H1 (cell line): ENCODE results near the gene GNG5. TPM values are rescaled to one million over a fixed set of nuclear protein-coding genes. Genes with fewer than 3 reads are reported as not detected.

Experiments
- EGR1 ChIP-seq: IDR thresholded peaks from 2 replicates; pipeline ENCODE4 v1.6.1; 2011; ENCODE audit warnings: low read depth, low read length, borderline replicate concordance
- KDM4A ChIP-seq: IDR thresholded peaks from one replicate; pipeline ENCODE4 v1.7.1; 2012; ENCODE audit warnings: low read depth, mild to moderate bottlenecking, moderate library complexity, low read length, inconsistent platforms; ENCODE audit not compliant: severe bottlenecking
- PHF8 ChIP-seq: fragments of 200-600 bp; sonication (generic); conservative IDR thresholded peaks from 2 replicates; pipeline ENCODE4 v1.7.1; 2012; ENCODE audit warnings: low read depth, mild to moderate bottlenecking, inconsistent platforms, low read length, moderate library complexity
- POU5F1 ChIP-seq: IDR thresholded peaks from 2 replicates; pipeline ENCODE4 v1.6.1; 2011; ENCODE audit warnings: low read depth, mild to moderate bottlenecking, low read length, moderate library complexity
- SAP30 ChIP-seq: fragments of 300-600 bp; sonication (generic); IDR thresholded peaks from 2 replicates; pipeline ENCODE4 v1.7.1; 2012; ENCODE audit warnings: low read length, moderate library complexity, mild to moderate bottlenecking, inconsistent platforms; ENCODE audit not compliant: insufficient read depth, insufficient replicate concordance
- TAF7 ChIP-seq: optimal IDR thresholded peaks from 2 replicates; pipeline ENCODE3; 2011; ENCODE audit warnings: low read depth, mild to moderate bottlenecking, inconsistent platforms, low read length, moderate library complexity, borderline replicate concordance
- TEAD4 ChIP-seq: IDR thresholded peaks from 2 replicates; pipeline ENCODE4 v1.6.1; 2012; ENCODE audit warnings: low read depth, low read length, inconsistent platforms, mixed read lengths
- YY1 ChIP-seq: IDR thresholded peaks from 2 replicates; pipeline ENCODE4 v1.6.1; 2011; ENCODE audit warnings: low read depth, mild to moderate bottlenecking, low read length
- polyA plus RNA-seq, 7 experiments: library from polyadenylated mRNA; depleted of rRNA in 3 of 7; stranded (reverse) in 5 of 7; unstranded in 2 of 7; fragments of >200 nt in 5 of 7; fragments of 200-250 nt in 2 of 7; gene quantifications; 1 replicate in 5 of 7; 2 replicates in 1 of 7; 4 replicates in 1 of 7; pipeline versions ENCODE4 v1.2.1 to v1.2.3, GENCODE V29; 2011 to 2013; ENCODE audit warnings: missing spikeins in 2 of 7, mixed read lengths in 2 of 7
- total RNA-seq: library from RNA; stranded (reverse); fragmentation: NEBNext Ultra II Directional; extraction: Animal tissue kit (Norgen Biotek cat#: 25700); gene quantifications from 2 replicates; pipeline ENCODE4 v1.2.1, GENCODE V29; 2021
- TF ChIP-seq, protein P1 (sequence below): fragments of 300-600 bp; sonication (generic); IDR thresholded peaks from 2 replicates; pipeline ENCODE4 v1.7.1; 2012; ENCODE audit warnings: low read length, moderate library complexity, mild to moderate bottlenecking, inconsistent platforms; ENCODE audit not compliant: insufficient replicate concordance
- TF ChIP-seq, protein P2 (sequence below): IDR thresholded peaks from 2 replicates; pipeline ENCODE4 v1.6.1; 2012; ENCODE audit warnings: inconsistent platforms

GNG5 gene
- total and polyA plus RNA-seq, 2 of the 8 experiments (the other 6 are each of a cell fraction or from before 2014, with no cell fraction given) = 94.0 to 104 TPM

- TF ChIP-seq, protein P1, sequence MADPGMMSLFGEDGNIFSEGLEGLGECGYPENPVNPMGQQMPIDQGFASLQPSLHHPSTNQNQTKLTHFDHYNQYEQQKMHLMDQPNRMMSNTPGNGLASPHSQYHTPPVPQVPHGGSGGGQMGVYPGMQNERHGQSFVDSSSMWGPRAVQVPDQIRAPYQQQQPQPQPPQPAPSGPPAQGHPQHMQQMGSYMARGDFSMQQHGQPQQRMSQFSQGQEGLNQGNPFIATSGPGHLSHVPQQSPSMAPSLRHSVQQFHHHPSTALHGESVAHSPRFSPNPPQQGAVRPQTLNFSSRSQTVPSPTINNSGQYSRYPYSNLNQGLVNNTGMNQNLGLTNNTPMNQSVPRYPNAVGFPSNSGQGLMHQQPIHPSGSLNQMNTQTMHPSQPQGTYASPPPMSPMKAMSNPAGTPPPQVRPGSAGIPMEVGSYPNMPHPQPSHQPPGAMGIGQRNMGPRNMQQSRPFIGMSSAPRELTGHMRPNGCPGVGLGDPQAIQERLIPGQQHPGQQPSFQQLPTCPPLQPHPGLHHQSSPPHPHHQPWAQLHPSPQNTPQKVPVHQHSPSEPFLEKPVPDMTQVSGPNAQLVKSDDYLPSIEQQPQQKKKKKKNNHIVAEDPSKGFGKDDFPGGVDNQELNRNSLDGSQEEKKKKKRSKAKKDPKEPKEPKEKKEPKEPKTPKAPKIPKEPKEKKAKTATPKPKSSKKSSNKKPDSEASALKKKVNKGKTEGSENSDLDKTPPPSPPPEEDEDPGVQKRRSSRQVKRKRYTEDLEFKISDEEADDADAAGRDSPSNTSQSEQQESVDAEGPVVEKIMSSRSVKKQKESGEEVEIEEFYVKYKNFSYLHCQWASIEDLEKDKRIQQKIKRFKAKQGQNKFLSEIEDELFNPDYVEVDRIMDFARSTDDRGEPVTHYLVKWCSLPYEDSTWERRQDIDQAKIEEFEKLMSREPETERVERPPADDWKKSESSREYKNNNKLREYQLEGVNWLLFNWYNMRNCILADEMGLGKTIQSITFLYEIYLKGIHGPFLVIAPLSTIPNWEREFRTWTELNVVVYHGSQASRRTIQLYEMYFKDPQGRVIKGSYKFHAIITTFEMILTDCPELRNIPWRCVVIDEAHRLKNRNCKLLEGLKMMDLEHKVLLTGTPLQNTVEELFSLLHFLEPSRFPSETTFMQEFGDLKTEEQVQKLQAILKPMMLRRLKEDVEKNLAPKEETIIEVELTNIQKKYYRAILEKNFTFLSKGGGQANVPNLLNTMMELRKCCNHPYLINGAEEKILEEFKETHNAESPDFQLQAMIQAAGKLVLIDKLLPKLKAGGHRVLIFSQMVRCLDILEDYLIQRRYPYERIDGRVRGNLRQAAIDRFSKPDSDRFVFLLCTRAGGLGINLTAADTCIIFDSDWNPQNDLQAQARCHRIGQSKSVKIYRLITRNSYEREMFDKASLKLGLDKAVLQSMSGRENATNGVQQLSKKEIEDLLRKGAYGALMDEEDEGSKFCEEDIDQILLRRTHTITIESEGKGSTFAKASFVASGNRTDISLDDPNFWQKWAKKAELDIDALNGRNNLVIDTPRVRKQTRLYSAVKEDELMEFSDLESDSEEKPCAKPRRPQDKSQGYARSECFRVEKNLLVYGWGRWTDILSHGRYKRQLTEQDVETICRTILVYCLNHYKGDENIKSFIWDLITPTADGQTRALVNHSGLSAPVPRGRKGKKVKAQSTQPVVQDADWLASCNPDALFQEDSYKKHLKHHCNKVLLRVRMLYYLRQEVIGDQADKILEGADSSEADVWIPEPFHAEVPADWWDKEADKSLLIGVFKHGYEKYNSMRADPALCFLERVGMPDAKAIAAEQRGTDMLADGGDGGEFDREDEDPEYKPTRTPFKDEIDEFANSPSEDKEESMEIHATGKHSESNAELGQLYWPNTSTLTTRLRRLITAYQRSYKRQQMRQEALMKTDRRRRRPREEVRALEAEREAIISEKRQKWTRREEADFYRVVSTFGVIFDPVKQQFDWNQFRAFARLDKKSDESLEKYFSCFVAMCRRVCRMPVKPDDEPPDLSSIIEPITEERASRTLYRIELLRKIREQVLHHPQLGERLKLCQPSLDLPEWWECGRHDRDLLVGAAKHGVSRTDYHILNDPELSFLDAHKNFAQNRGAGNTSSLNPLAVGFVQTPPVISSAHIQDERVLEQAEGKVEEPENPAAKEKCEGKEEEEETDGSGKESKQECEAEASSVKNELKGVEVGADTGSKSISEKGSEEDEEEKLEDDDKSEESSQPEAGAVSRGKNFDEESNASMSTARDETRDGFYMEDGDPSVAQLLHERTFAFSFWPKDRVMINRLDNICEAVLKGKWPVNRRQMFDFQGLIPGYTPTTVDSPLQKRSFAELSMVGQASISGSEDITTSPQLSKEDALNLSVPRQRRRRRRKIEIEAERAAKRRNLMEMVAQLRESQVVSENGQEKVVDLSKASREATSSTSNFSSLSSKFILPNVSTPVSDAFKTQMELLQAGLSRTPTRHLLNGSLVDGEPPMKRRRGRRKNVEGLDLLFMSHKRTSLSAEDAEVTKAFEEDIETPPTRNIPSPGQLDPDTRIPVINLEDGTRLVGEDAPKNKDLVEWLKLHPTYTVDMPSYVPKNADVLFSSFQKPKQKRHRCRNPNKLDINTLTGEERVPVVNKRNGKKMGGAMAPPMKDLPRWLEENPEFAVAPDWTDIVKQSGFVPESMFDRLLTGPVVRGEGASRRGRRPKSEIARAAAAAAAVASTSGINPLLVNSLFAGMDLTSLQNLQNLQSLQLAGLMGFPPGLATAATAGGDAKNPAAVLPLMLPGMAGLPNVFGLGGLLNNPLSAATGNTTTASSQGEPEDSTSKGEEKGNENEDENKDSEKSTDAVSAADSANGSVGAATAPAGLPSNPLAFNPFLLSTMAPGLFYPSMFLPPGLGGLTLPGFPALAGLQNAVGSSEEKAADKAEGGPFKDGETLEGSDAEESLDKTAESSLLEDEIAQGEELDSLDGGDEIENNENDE = no peak
- TF ChIP-seq EGR1 (peak; percentile 73; the same call in 1 of the 2 replicates), YY1 (peak; percentile 31; the same call in 1 of the 2 replicates), KDM4A (peak; percentile 77), SAP30 (peak; percentile 65), TAF7 (no peak), TEAD4 (peak; percentile 10; the same call in 1 of the 2 replicates), POU5F1 (no peak), PHF8 (0 out of 2 replicates have a peak, but pooled peaks have one; percentile 2)
- TF ChIP-seq, protein P2, sequence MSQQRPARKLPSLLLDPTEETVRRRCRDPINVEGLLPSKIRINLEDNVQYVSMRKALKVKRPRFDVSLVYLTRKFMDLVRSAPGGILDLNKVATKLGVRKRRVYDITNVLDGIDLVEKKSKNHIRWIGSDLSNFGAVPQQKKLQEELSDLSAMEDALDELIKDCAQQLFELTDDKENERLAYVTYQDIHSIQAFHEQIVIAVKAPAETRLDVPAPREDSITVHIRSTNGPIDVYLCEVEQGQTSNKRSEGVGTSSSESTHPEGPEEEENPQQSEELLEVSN = peak; percentile 32; the same call in 1 of the 2 replicates
Observed at GRCh38 chr1:84505493-84506001, 834 bp downstream of the GNG5 start (continued).
